GM12865 (cell line): Measurements from ENCODE around the gene EID1.
A peak's percentile ranks its signal among the peaks of the same experiment; 100 is the strongest.

Experiments used
- DNase-seq: peaks from one replicate; pipeline ENCODE4 v3.0.0; 2010; ENCODE audit warnings: low read depth
- H3K4me3 ChIP-seq: 2 replicates; pipeline ENCODE4 v1.5.1; 2011; ENCODE audit warnings: mild to moderate bottlenecking, low read depth, low read length, control low read depth
- CTCF ChIP-seq: IDR thresholded peaks from 2 replicates; pipeline ENCODE4 v1.5.1; 2011; ENCODE audit warnings: low read length, control low read depth, low read depth, inconsistent platforms; ENCODE audit not compliant: insufficient read depth; ENCODE audit errors: missing control alignments

The EID1 gene

GRCh38 chr15:48858401-48858800 lies 19.5 kb upstream of the EID1 start:
- DNase-seq, result no peak
- no peak for TF ChIP-seq CTCF
- no peak overlapping the region for H3K4me3 ChIP-seq

GRCh38 chr15:48859426-48859825 lies 18.5 kb upstream of the EID1 start:
- no peak overlapping the region for H3K4me3 ChIP-seq
- TF ChIP-seq CTCF, result no peak
- DNase-seq, result no peak

- no peak overlapping the region for H3K4me3 ChIP-seq
- peak; percentile 69 for TF ChIP-seq CTCF
- peak; percentile 82 for DNase-seq
These were observed 16.0 kb upstream of the EID1 start for GRCh38 chr15:48861813-48862431.

GRCh38 chr15:48862705-48863104 lies 15.2 kb upstream of the EID1 start:
- DNase-seq, result peak; percentile 47
- H3K4me3 ChIP-seq, result no peak overlapping the region
- no peak for TF ChIP-seq CTCF

- no peak overlapping the region for H3K4me3 ChIP-seq
- peak; percentile 45 for DNase-seq
- TF ChIP-seq CTCF, result no peak
These were observed 12.4 kb upstream of the EID1 start for GRCh38 chr15:48865370-48866079.

- H3K4me3 ChIP-seq, result no peak overlapping the region
- no peak for TF ChIP-seq CTCF
- no peak for DNase-seq
These were observed 11.8 kb upstream of the EID1 start for GRCh38 chr15:48866141-48866563.
